ENCODE measurements around the gene CTSE. TPM values are rescaled to one million over a fixed set of nuclear protein-coding genes. Genes with fewer than 3 reads are reported as not detected.
"Not testable (repeated sequence)": the region's sequence is repeated elsewhere in the genome, so short reads cannot be mapped to it uniquely, and the experiment has no call there.

Gene CTSE
- total and polyA plus RNA-seq, 9 donors, result 0.09 to 1.3 (median 0.37) TPM

DNA sequence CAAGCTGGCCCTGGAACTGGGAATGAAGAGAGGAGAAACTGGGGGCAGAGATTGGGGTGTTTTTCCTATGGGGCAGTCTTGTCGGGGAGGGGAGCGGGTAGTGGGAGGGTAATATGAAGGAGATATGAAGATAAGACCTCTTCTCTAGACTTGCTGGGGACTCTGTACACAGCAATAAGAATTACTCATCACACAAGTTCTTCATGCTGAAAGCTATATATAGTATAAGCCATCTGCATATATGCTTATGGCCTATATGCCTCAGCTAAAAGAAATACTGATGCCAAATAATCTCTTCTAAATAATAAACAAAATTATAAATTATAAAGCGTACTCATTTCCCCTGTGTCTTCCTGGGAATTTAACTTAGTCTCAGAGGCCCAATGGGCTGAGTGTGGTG is 37.1 kb upstream of the CTSE start:
- no peak for DNase-seq
- H3K4me3 ChIP-seq (ENCODE audit: low read length), result no peak overlapping the region
- WGBS (ENCODE audit: insufficient coverage), result no CpG with 5 or more reads among the region's 3 CpGs
- H3K27me3 ChIP-seq (ENCODE audit: control insufficient read depth, insufficient read depth, low read length), result no peaks in the 10 kb centered on the region
- no peak overlapping the region for H3K27ac ChIP-seq (ENCODE audit: low read length)
- H3K36me3 ChIP-seq (ENCODE audit: control insufficient read depth, insufficient read depth, low read length), result no peaks in the 10 kb centered on the region
- H3K9me3 ChIP-seq (replicated peaks; ENCODE audit: control insufficient read depth, low read depth, low read length), result peaks cover 2% of the 10 kb centered on the region
- H3K4me1 ChIP-seq (ENCODE audit: control insufficient read depth, insufficient read depth, low read length), result peaks cover 8% of the 10 kb centered on the region

DNA sequence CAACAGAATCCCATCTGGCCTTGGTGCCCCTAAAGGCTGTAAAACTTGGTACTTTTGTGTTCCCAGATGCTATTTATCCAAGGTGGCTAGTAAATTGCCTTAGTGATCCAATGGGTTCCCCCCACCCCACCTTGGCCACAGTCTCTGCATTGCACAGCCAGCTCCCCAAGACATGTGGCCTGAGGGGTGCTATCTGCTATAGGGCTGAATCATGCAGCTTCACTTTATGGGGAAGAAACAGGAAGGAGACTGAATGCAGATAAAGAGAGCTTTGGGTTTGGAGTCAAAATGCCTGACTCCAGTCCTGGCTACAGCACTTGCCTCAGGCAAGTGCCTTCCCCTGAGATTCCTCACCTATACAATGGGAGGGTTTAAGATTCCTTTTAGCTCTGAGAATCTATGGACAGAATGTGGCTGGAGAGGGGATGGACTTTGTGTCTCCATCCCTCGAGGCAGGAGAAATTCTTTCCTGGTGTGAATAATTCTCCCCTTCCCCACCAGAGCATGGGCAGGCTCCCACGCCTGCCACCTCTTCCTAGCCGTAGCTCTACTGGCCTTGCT is 35.7 kb upstream of the CTSE start:
- Histone ChIP-seq H3K27ac (ENCODE audit: low read length) (no peak overlapping the region), H3K9me3 (replicated peaks; ENCODE audit: control insufficient read depth, low read depth, low read length) (peaks cover 2% of the 10 kb centered on the region), H3K36me3 (ENCODE audit: control insufficient read depth, insufficient read depth, low read length) (no peaks in the 10 kb centered on the region), H3K27me3 (ENCODE audit: control insufficient read depth, insufficient read depth, low read length) (no peaks in the 10 kb centered on the region), H3K4me1 (ENCODE audit: control insufficient read depth, insufficient read depth, low read length) (peaks cover 8% of the 10 kb centered on the region), H3K4me3 (ENCODE audit: low read length) (no peak overlapping the region)
- WGBS (ENCODE audit: insufficient coverage), result 92% methylated on average over 2 of the region's 3 CpGs
- no peak for DNase-seq

- WGBS (ENCODE audit: insufficient coverage), result 82% methylated on average over 1 of the region's 1 CpG
- H3K36me3 ChIP-seq (ENCODE audit: control insufficient read depth, insufficient read depth, low read length), result no peaks in the 10 kb centered on the region
- H3K27me3 ChIP-seq (ENCODE audit: control insufficient read depth, insufficient read depth, low read length), result no peaks in the 10 kb centered on the region
- H3K9me3 ChIP-seq (replicated peaks; ENCODE audit: control insufficient read depth, low read depth, low read length), result peaks cover 2% of the 10 kb centered on the region
- no peak overlapping the region for H3K4me3 ChIP-seq (ENCODE audit: low read length)
- H3K4me1 ChIP-seq (ENCODE audit: control insufficient read depth, insufficient read depth, low read length), result peaks cover 8% of the 10 kb centered on the region
- DNase-seq, result no peak
- no peak overlapping the region for H3K27ac ChIP-seq (ENCODE audit: low read length)
These were observed 35.2 kb upstream of the CTSE start for GRCh38 chr1:206058927-206059292.

DNA sequence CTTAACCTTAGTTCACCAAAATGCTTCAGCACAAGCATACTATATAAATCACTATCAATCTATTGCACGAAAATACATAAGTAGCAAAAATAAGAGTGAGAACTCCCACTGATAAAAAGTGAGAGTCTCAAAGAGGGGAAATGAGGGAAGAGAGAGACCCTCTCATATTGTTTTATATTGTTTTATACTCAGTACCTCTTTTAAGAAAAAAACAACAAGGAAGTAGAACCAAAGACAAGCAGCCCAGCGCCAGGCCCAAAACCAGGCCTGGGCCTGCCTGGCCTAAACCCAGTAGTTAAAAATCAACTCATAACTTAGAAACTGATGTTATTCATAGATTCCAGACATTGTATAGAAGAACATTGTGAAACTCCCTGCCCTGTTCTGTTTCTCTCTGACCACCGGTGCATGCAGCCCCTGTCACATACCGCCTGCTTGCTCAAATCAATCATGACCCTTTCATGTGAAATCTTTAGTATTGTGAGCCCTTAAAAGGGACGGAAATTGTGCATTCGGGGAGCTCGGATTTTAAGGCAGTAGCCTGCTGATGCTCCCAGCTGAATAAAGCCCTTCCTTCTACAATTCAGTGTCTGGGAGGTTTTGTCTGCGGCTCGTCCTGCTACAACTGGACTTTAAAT is 34.7 kb upstream of the CTSE start:
- not testable (repeated sequence) for H3K27me3 ChIP-seq (ENCODE audit: control insufficient read depth, insufficient read depth, low read length); DNase-seq; H3K27ac ChIP-seq (ENCODE audit: low read length); H3K9me3 ChIP-seq (replicated peaks; ENCODE audit: control insufficient read depth, low read depth, low read length); H3K4me3 ChIP-seq (ENCODE audit: low read length); H3K36me3 ChIP-seq (ENCODE audit: control insufficient read depth, insufficient read depth, low read length); H3K4me1 ChIP-seq (ENCODE audit: control insufficient read depth, insufficient read depth, low read length)
- 100% methylated on average over 1 of the region's 9 CpGs for WGBS (ENCODE audit: insufficient coverage)

DNA sequence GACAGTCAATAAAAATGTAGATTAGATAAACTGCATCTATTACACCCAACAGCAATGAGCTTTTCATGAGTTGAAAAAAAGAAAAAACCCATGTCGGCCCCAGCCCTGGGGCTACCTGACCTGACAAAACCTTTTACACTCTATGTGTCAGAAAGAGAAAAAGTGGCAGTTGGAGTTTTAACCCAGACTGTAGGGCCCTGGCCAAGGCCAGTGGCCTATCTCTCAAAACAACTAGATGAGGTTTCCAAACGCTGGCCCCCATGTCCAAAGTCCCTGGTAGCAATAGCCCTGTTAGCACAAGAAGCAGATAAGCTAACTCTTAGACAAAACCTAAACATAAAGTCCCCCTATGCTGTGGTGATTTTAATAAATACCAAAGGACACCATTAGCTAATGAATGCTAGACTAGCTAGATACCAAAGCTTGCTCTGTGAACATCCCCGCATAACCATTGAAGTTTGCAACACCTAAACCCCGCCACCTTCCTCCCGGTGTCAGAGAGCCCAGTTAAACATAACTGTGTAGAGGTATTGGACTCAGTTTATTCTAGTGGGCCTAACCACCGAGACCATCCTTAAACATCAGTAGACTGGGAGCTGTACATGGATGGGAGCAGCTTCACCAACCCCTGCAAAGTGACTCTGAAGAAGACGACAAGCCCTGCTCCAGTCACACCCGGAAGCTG is 32.1 kb upstream of the CTSE start:
- DNase-seq; H3K36me3 ChIP-seq (ENCODE audit: control insufficient read depth, insufficient read depth, low read length); H3K27ac ChIP-seq (ENCODE audit: low read length); H3K4me1 ChIP-seq (ENCODE audit: control insufficient read depth, insufficient read depth, low read length); H3K9me3 ChIP-seq (replicated peaks; ENCODE audit: control insufficient read depth, low read depth, low read length); H3K27me3 ChIP-seq (ENCODE audit: control insufficient read depth, insufficient read depth, low read length); H3K4me3 ChIP-seq (ENCODE audit: low read length): not testable (repeated sequence)
- 94% methylated on average over 5 of the region's 8 CpGs for WGBS (ENCODE audit: insufficient coverage)

DNA sequence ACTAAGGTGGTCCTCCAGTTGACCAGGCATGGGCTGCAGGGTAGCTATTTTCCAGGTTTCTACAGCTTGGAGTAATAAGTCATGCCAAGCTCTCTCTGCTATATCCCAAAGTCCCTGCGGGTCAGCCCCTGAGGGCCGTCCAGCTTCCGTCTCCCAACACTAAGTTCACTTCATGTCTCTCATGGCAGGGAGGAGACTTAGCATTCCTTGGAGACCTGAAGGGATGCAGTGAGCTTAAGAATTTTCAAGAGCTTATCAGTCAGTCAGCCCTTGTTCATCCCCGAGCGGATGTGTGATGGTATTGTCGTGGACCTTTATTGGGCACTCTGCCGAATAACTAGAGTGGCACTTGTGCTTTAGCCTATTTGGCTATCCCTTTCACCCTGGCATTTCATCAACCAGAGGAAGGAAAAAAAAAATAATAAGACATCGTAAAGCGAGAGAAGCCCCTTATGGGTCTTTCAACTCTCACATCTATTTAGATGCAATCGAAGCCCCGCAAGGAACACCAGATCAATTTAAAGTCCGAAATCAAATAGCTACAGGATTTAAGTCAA is 31.5 kb upstream of the CTSE start:
- not testable (repeated sequence) for DNase-seq; H3K4me1 ChIP-seq (ENCODE audit: control insufficient read depth, insufficient read depth, low read length); H3K27ac ChIP-seq (ENCODE audit: low read length); H3K27me3 ChIP-seq (ENCODE audit: control insufficient read depth, insufficient read depth, low read length); H3K36me3 ChIP-seq (ENCODE audit: control insufficient read depth, insufficient read depth, low read length); H3K9me3 ChIP-seq (replicated peaks; ENCODE audit: control insufficient read depth, low read depth, low read length); H3K4me3 ChIP-seq (ENCODE audit: low read length)
- WGBS (ENCODE audit: insufficient coverage), result 96% methylated on average over 4 of the region's 12 CpGs

DNA sequence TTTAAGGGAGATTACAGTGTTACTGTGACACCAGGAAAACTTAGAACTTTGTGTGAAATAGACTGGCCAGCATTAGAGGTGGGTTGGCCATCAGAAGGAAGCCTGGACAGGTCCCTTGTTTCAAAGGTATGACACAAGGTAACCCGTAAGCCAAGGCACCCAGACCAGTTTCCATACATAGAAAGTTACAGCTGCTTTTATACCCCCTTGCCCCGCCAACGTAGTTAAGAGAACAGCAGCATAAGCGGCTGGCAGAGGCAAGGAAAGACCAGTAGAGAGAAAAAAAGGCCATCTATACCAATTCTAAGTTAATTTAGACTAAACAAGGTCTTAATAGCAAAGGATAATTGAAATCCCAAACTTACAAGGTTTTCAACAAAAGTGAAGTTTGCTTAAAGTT is 29.9 kb upstream of the CTSE start:
- H3K27ac ChIP-seq (ENCODE audit: low read length); DNase-seq; H3K36me3 ChIP-seq (ENCODE audit: control insufficient read depth, insufficient read depth, low read length); H3K27me3 ChIP-seq (ENCODE audit: control insufficient read depth, insufficient read depth, low read length); H3K4me3 ChIP-seq (ENCODE audit: low read length); H3K9me3 ChIP-seq (replicated peaks; ENCODE audit: control insufficient read depth, low read depth, low read length); H3K4me1 ChIP-seq (ENCODE audit: control insufficient read depth, insufficient read depth, low read length): not testable (repeated sequence)
- WGBS (ENCODE audit: insufficient coverage), result 88% methylated on average over 1 of the region's 4 CpGs

DNA sequence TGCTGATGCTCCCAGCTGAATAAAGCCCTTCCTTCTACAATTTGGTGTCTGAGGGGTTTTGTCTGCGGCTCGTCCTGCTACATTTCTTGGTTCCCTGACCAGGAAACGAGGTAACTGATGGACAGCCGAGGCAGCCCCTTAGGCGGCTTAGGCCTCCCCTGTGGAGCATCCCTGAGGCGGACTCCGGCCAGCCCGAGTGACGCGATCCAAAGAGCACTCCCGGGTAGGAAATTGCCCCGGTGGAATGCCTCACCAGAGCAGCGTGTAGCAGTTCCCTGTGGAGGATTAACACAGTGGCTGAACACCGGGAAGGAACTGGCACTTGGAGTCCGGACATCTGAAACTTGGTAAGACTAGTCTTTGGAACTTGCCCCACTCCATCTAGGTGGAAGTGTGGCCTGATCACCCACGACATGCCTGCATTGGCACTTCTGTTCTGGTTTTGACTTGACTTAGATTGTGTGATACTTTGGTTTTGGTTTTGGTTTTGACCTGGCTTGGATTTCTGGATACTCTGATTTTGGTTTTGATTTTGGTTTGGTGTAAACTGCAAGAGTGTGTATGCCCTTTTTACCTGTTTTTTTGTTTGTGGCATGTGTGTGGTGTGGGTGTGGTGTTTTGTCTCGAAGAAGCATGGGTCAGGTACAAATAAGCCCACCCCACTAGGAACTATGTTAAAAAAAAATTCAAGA is 29.4 kb upstream of the CTSE start, which contains the start of gene RHEX:
Gene RHEX, plus strand, starts transcription at position 255 of the 692 bp plus-strand sequence. CDS start 44,656 bp downstream, outside the sequence.
- H3K4me1 ChIP-seq (ENCODE audit: control insufficient read depth, insufficient read depth, low read length); H3K36me3 ChIP-seq (ENCODE audit: control insufficient read depth, insufficient read depth, low read length); H3K27ac ChIP-seq (ENCODE audit: low read length); H3K27me3 ChIP-seq (ENCODE audit: control insufficient read depth, insufficient read depth, low read length); DNase-seq; H3K4me3 ChIP-seq (ENCODE audit: low read length); H3K9me3 ChIP-seq (replicated peaks; ENCODE audit: control insufficient read depth, low read depth, low read length): not testable (repeated sequence)
- WGBS (ENCODE audit: insufficient coverage), result 81% methylated on average over 16 of the region's 17 CpGs

- not testable (repeated sequence) for H3K4me1 ChIP-seq (ENCODE audit: control insufficient read depth, insufficient read depth, low read length); H3K4me3 ChIP-seq (ENCODE audit: low read length); H3K36me3 ChIP-seq (ENCODE audit: control insufficient read depth, insufficient read depth, low read length); H3K9me3 ChIP-seq (replicated peaks; ENCODE audit: control insufficient read depth, low read depth, low read length); DNase-seq; H3K27me3 ChIP-seq (ENCODE audit: control insufficient read depth, insufficient read depth, low read length); H3K27ac ChIP-seq (ENCODE audit: low read length)
- WGBS (ENCODE audit: insufficient coverage), result 100% methylated on average over 2 of the region's 8 CpGs
These were observed 28.7 kb upstream of the CTSE start for GRCh38 chr1:206052231-206052865.
